ENCODE data around the gene CREB5.

- TF ChIP-seq CTCF (conservative IDR thresholded peaks at IDR 0.05) (no peak), EZH2 (IDR thresholded peaks at IDR 0.05; ENCODE audit: low read depth) (no peak)
Observed at GRCh38 chr7:28722684-28723083, 310.4 kb downstream of the CREB5 start.
